Breast epithelium (tissue), 3 donors: Measurements from ENCODE around the gene STAC3.

Experiments
- CTCF ChIP-seq, 3 donors: fragments of 450-650 bp; IDR thresholded peaks; one replicate each; pipeline ENCODE4 v1.5.1; 2016 to 2017; ENCODE audit warnings: antibody characterized with exemption in 3 of 3, mild to moderate bottlenecking in 3 of 3, moderate library complexity in 3 of 3
- POLR2A ChIP-seq: fragments of 450-650 bp; IDR thresholded peaks from one replicate; pipeline ENCODE4 v1.6.1; 2016; ENCODE audit warnings: antibody characterized with exemption, mild to moderate bottlenecking, moderate library complexity

- no peak for TF ChIP-seq CTCF (IDR thresholded peaks at IDR 0.05)
- no peak for TF ChIP-seq POLR2A
These were observed 20.0 kb upstream of the STAC3 start for GRCh38 chr12:57270966-57271470.
